Neural cell (in vitro differentiated cells): ENCODE data around the gene WDR70. TPM values are rescaled to one million over a fixed set of nuclear protein-coding genes. Genes with fewer than 3 reads are reported as not detected.
"Not testable (repeated sequence)": the region's sequence is repeated elsewhere in the genome, so short reads cannot be mapped to it uniquely, and the experiment has no call there.

ENCODE experiments used
- H2AFZ ChIP-seq: fragments of 200-600, 300-800 bp; sonication (generic), shearing (Covaris generic); 2 replicates; pipeline ENCODE4 v1.6.0; 2014; ENCODE audit warnings: low read depth, mild to moderate bottlenecking, antibody characterized with exemption, low read length, moderate library complexity
- H3F3A ChIP-seq: fragments of 200-600 bp; shearing (Covaris generic); 2 replicates; pipeline ENCODE4 v1.6.1; 2016; ENCODE audit warnings: mild to moderate bottlenecking, moderate library complexity, mixed read lengths, antibody characterized with exemption, low read length; ENCODE audit not compliant: insufficient read depth, poor library complexity, severe bottlenecking
- H3K27ac ChIP-seq: fragments of 200-600, 300-800 bp; sonication (generic), shearing (Covaris generic); 2 replicates; pipeline ENCODE4 v1.5.1; 2014; ENCODE audit warnings: mild to moderate bottlenecking, low read length, moderate library complexity
- H3K27me3 ChIP-seq: fragments of 300-800, 200-600 bp; sonication (generic), shearing (Covaris generic); 2 replicates; pipeline ENCODE4 v1.6.0; 2014; ENCODE audit warnings: mild to moderate bottlenecking, low read depth, low read length, moderate library complexity; ENCODE audit not compliant: insufficient read depth
- H3K36me3 ChIP-seq: fragments of 300-800, 200-600 bp; sonication (generic), shearing (Covaris generic); 2 replicates; pipeline ENCODE4 v1.5.1; 2014; ENCODE audit warnings: mild to moderate bottlenecking, antibody characterized with exemption, low read length, moderate library complexity; ENCODE audit not compliant: insufficient read depth
- H3K4me2 ChIP-seq: fragments of 300-800, 200-600 bp; sonication (generic), shearing (Covaris generic); 2 replicates; pipeline ENCODE4 v1.6.0; 2014; ENCODE audit warnings: mild to moderate bottlenecking, low read length
- H3K4me3 ChIP-seq: fragments of 300-800, 200-600 bp; sonication (generic), shearing (Covaris generic); 2 replicates; pipeline ENCODE4 v1.5.1; 2014; ENCODE audit warnings: mild to moderate bottlenecking, low read length, moderate library complexity
- H3K79me2 ChIP-seq: fragments of 200-600 bp; shearing (Covaris generic); replicated peaks from 2 replicates; pipeline ENCODE4 v1.6.0; 2014; ENCODE audit warnings: mild to moderate bottlenecking, low read length, moderate library complexity; ENCODE audit not compliant: insufficient read depth
- H3K9ac ChIP-seq: fragments of 300-800, 200-600 bp; sonication (generic), shearing (Covaris generic); 2 replicates; pipeline ENCODE4 v1.6.1; 2016; ENCODE audit warnings: mild to moderate bottlenecking, low read length, mixed read lengths
- H3K9me2 ChIP-seq: fragments of 200-600 bp; shearing (Covaris generic); 2 replicates; pipeline ENCODE4 v1.6.1; 2016; ENCODE audit warnings: mild to moderate bottlenecking, low read length, mixed read lengths; ENCODE audit not compliant: insufficient read depth
- H3K9me3 ChIP-seq: fragments of 200-600, 300-800 bp; sonication (generic), shearing (Covaris generic); 2 replicates; pipeline ENCODE4 v1.6.1; 2016; ENCODE audit warnings: mild to moderate bottlenecking, mixed run types, low read length, moderate library complexity, mixed read lengths
- H4K20me1 ChIP-seq: fragments of 200-600 bp; shearing (Covaris generic); 2 replicates; pipeline ENCODE4 v1.6.1; 2016; ENCODE audit warnings: mild to moderate bottlenecking, mixed run types; ENCODE audit not compliant: insufficient read depth
- CTCF ChIP-seq: fragments of 450-650 bp; IDR thresholded peaks from 2 replicates; pipeline ENCODE4 v1.5.1; 2014; ENCODE audit warnings: antibody characterized with exemption, mild to moderate bottlenecking, moderate library complexity; ENCODE audit not compliant: poor library complexity, severe bottlenecking
- EP300 ChIP-seq: fragments of 450-650 bp; conservative IDR thresholded peaks from 2 replicates; pipeline ENCODE4 v1.6.1; 2014; ENCODE audit warnings: antibody characterized with exemption, mild to moderate bottlenecking, moderate library complexity; ENCODE audit not compliant: poor library complexity, severe bottlenecking
- EZH2 ChIP-seq: fragments of 200-600, 300-800 bp; shearing (Covaris generic), sonication (generic); IDR thresholded peaks from 2 replicates; pipeline ENCODE4 v1.6.1; 2014; ENCODE audit warnings: antibody characterized with exemption, low read length, borderline replicate concordance, mild to moderate bottlenecking; ENCODE audit not compliant: insufficient read depth, poor library complexity, severe bottlenecking
- MXI1 ChIP-seq: fragments of 450-650 bp; conservative IDR thresholded peaks from 2 replicates; pipeline ENCODE4 v1.6.1; 2014; ENCODE audit warnings: antibody characterized with exemption, mild to moderate bottlenecking; ENCODE audit not compliant: poor library complexity, severe bottlenecking
- POLR2AphosphoS5 ChIP-seq: IDR thresholded peaks from 2 replicates; pipeline ENCODE4 v1.6.1; 2012
- RAD21 ChIP-seq: fragments of 450-650 bp; conservative IDR thresholded peaks from 2 replicates; pipeline ENCODE4 v1.6.1; 2014; ENCODE audit warnings: antibody characterized with exemption, mild to moderate bottlenecking, moderate library complexity
- SMC3 ChIP-seq: fragments of 450-650 bp; conservative IDR thresholded peaks from 2 replicates; pipeline ENCODE4 v1.6.1; 2014; ENCODE audit warnings: antibody characterized with exemption, mild to moderate bottlenecking, moderate library complexity; ENCODE audit not compliant: poor library complexity
- TAF1 ChIP-seq: IDR thresholded peaks from 2 replicates; pipeline ENCODE4 v1.6.1; 2012; ENCODE audit warnings: low read depth
- polyA plus RNA-seq: library from polyadenylated mRNA; depleted of rRNA; stranded (reverse); fragments of >200 nt; gene quantifications from 2 replicates; pipeline ENCODE4 v1.2.3, GENCODE V29; 2014
- TF ChIP-seq, protein P1 (sequence below): IDR thresholded peaks from 2 replicates; pipeline ENCODE4 v1.6.1; 2012; ENCODE audit warnings: borderline replicate concordance

The WDR70 gene
- polyA plus RNA-seq, 1 donor from 2014 or later: 40.9 TPM

DNA sequence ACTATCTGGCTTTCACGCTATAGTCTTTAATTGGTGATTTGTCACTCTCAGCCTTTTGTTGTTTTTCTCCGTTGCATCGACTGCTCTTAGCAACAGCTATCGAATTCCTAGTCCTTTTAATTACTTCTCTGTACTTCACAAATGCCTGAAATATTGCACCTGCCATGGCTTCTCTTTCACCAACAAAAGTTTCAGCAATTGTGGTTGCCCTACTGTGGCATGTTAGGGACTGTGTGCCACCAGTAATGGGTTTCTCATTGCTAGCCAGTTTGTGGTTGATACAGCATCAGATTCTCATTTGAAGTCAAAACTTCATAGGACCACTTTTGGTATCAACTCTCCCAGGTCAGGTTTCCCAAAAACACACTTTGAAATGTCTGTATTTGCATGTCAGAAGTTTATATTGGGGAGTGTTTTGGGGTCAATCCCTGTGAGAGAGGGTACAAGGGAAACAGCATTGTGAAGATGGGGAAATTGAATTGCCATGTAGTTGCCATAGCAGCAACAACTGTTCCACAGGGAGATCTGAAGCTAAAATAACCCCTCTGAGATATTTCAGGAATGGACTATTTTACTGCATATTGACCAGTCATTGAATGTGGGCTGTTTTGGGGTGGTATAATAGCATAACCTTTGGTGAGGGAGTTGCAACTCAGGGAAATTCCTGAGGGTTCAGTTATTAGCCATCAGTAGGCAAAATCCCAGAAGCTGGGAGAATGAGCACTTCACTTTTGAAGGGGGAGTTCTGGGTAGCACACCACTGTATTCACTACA is 99.2 kb downstream of the WDR70 start:
- no peaks in the 10 kb centered on the region for H3K27me3 ChIP-seq
- no peaks in the 10 kb centered on the region for H4K20me1 ChIP-seq
- H3K9ac ChIP-seq: no peak overlapping the region
- no peaks in the 10 kb centered on the region for H3K9me3 ChIP-seq
- H3K4me3 ChIP-seq: no peak overlapping the region
- H3K4me2 ChIP-seq: no peak overlapping the region
- no peak overlapping the region for H3K27ac ChIP-seq
- no peak overlapping the region for H2AFZ ChIP-seq
- TF ChIP-seq EP300: no peak
- no peak for TF ChIP-seq TAF1
- TF ChIP-seq CTCF: no peak
- TF ChIP-seq SMC3: no peak
- TF ChIP-seq POLR2AphosphoS5: no peak
- TF ChIP-seq, protein P1, sequence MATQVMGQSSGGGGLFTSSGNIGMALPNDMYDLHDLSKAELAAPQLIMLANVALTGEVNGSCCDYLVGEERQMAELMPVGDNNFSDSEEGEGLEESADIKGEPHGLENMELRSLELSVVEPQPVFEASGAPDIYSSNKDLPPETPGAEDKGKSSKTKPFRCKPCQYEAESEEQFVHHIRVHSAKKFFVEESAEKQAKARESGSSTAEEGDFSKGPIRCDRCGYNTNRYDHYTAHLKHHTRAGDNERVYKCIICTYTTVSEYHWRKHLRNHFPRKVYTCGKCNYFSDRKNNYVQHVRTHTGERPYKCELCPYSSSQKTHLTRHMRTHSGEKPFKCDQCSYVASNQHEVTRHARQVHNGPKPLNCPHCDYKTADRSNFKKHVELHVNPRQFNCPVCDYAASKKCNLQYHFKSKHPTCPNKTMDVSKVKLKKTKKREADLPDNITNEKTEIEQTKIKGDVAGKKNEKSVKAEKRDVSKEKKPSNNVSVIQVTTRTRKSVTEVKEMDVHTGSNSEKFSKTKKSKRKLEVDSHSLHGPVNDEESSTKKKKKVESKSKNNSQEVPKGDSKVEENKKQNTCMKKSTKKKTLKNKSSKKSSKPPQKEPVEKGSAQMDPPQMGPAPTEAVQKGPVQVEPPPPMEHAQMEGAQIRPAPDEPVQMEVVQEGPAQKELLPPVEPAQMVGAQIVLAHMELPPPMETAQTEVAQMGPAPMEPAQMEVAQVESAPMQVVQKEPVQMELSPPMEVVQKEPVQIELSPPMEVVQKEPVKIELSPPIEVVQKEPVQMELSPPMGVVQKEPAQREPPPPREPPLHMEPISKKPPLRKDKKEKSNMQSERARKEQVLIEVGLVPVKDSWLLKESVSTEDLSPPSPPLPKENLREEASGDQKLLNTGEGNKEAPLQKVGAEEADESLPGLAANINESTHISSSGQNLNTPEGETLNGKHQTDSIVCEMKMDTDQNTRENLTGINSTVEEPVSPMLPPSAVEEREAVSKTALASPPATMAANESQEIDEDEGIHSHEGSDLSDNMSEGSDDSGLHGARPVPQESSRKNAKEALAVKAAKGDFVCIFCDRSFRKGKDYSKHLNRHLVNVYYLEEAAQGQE: no peak
- no peaks in the 10 kb centered on the region for H3K79me2 ChIP-seq
- no peaks in the 10 kb centered on the region for H3K9me2 ChIP-seq
- H3F3A ChIP-seq: no peaks in the 10 kb centered on the region
- peaks cover 4% of the 10 kb centered on the region for H3K36me3 ChIP-seq

- not testable (repeated sequence) for H3K27me3 ChIP-seq, H4K20me1 ChIP-seq, H3K27ac ChIP-seq, H3K36me3 ChIP-seq, H3F3A ChIP-seq, H3K9me2 ChIP-seq, H3K9me3 ChIP-seq, H3K79me2 ChIP-seq, H2AFZ ChIP-seq, H3K4me2 ChIP-seq, H3K4me3 ChIP-seq, H3K9ac ChIP-seq
Observed at GRCh38 chr5:37481395-37481794, 102.3 kb downstream of the WDR70 start.

GRCh38 chr5:37490120-37490810 is 111.1 kb downstream of the WDR70 start:
- Histone ChIP-seq H3K4me3 (no peak overlapping the region), H3K36me3 (no peaks in the 10 kb centered on the region), H4K20me1 (no peaks in the 10 kb centered on the region), H3K9me3 (no peaks in the 10 kb centered on the region), H3K27ac (no peak overlapping the region), H3K27me3 (no peaks in the 10 kb centered on the region), H3K9ac (no peak overlapping the region), H3K9me2 (no peaks in the 10 kb centered on the region), H3K79me2 (no peaks in the 10 kb centered on the region), H2AFZ (no peak overlapping the region), H3F3A (no peaks in the 10 kb centered on the region), H3K4me2 (no peak overlapping the region)
- no peak for TF ChIP-seq EP300
- no peak for TF ChIP-seq MXI1
- no peak for TF ChIP-seq RAD21
- TF ChIP-seq, protein P1: no peak
- no peak for TF ChIP-seq EZH2
- no peak for TF ChIP-seq POLR2AphosphoS5
- TF ChIP-seq TAF1: no peak
- TF ChIP-seq SMC3: no peak
